T-helper 2 cell (primary cell): Measurements from ENCODE around the gene SHISA3.
"Not testable (repeated sequence)": the region's sequence is repeated elsewhere in the genome, so short reads cannot be mapped to it uniquely, and the experiment has no call there.

ENCODE experiments used
- DNase-seq, 5 experiments: peaks; one replicate each; pipeline versions ENCODE4 v3.0.0 to v3.0.0-alpha.2; 2012 to 2022
- total RNA-seq, 2 donors: gene quantifications; one replicate each; lab custom pipeline; 2026; lab: John Stamatoyannopoulos, UW

Gene SHISA3
- 0 reads per million in 2 donors for total RNA-seq

- peak in 1 of 5 experiments; percentile 58 for DNase-seq
Measured at GRCh38 chr4:42396752-42397634, at the start of gene SHISA3. Gene SHISA3 (plus strand): TSS chr4:42397488. CDS start chr4:42398057, 569 bp downstream.

- no peak for DNase-seq
Measured at GRCh38 chr4:42348247-42348646, 49.0 kb upstream of the SHISA3 start.

GRCh38 chr4:42348692-42349091 lies 48.6 kb upstream of the SHISA3 start:
- no peak for DNase-seq

- DNase-seq = no peak
Measured at GRCh38 chr4:42350611-42351182, 46.6 kb upstream of the SHISA3 start.

GRCh38 chr4:42352049-42352448 lies 45.2 kb upstream of the SHISA3 start:
- DNase-seq = no peak

- peak in 1 of 5 experiments; percentile 61 for DNase-seq
Measured at GRCh38 chr4:42357325-42357724, 40.0 kb upstream of the SHISA3 start.

- no peak for DNase-seq
Measured at GRCh38 chr4:42359711-42360110, 37.6 kb upstream of the SHISA3 start.

GRCh38 chr4:42360256-42360669 lies 37.0 kb upstream of the SHISA3 start:
- DNase-seq = no peak

GRCh38 chr4:42361456-42361855 lies 35.8 kb upstream of the SHISA3 start:
- no peak for DNase-seq

- no peak for DNase-seq
Measured at GRCh38 chr4:42362591-42362990, 34.7 kb upstream of the SHISA3 start.

GRCh38 chr4:42363614-42364013 lies 33.7 kb upstream of the SHISA3 start:
- no peak for DNase-seq

- no peak for DNase-seq
Measured at GRCh38 chr4:42364266-42365053, 32.8 kb upstream of the SHISA3 start.

GRCh38 chr4:42366959-42367358 lies 30.3 kb upstream of the SHISA3 start:
- no peak for DNase-seq

- DNase-seq = no peak
Measured at GRCh38 chr4:42369489-42369888, 27.8 kb upstream of the SHISA3 start.

GRCh38 chr4:42371305-42372252 lies 25.7 kb upstream of the SHISA3 start:
- peak in 1 of 5 experiments; percentile 57 for DNase-seq

GRCh38 chr4:42372303-42372702 lies 25.0 kb upstream of the SHISA3 start:
- DNase-seq = not testable (repeated sequence)

GRCh38 chr4:42377497-42377896 lies 19.8 kb upstream of the SHISA3 start:
- no peak for DNase-seq

- DNase-seq = no peak
Measured at GRCh38 chr4:42381666-42382065, 15.6 kb upstream of the SHISA3 start.

- no peak for DNase-seq
Measured at GRCh38 chr4:42385516-42385915, 11.8 kb upstream of the SHISA3 start.

- DNase-seq = no peak
Measured at GRCh38 chr4:42390622-42391354, 6.5 kb upstream of the SHISA3 start.

- DNase-seq = no peak
Measured at GRCh38 chr4:42391355-42391664, 6.0 kb upstream of the SHISA3 start.

- no peak for DNase-seq
Measured at GRCh38 chr4:42391981-42392380, 5.3 kb upstream of the SHISA3 start.
